WI38 (cell line): ENCODE measurements around the gene MS4A3.
"Not testable (repeated sequence)": the region's sequence is repeated elsewhere in the genome, so short reads cannot be mapped to it uniquely, and the experiment has no call there.

Experiments used
- H3K4me3 ChIP-seq: 2 replicates; pipeline ENCODE4 v1.5.1; 2011; ENCODE audit warnings: low read depth, mild to moderate bottlenecking, control low read depth, low read length
- TF ChIP-seq, protein P1 (sequence below): IDR thresholded peaks from 2 replicates; pipeline ENCODE4 v1.5.1; 2012; ENCODE audit warnings: low read depth, mild to moderate bottlenecking, control low read depth, low read length

Gene MS4A3

GRCh38 chr11:60059521-60060240, 3.2 kb downstream of the MS4A3 start:
- TF ChIP-seq, protein P1, sequence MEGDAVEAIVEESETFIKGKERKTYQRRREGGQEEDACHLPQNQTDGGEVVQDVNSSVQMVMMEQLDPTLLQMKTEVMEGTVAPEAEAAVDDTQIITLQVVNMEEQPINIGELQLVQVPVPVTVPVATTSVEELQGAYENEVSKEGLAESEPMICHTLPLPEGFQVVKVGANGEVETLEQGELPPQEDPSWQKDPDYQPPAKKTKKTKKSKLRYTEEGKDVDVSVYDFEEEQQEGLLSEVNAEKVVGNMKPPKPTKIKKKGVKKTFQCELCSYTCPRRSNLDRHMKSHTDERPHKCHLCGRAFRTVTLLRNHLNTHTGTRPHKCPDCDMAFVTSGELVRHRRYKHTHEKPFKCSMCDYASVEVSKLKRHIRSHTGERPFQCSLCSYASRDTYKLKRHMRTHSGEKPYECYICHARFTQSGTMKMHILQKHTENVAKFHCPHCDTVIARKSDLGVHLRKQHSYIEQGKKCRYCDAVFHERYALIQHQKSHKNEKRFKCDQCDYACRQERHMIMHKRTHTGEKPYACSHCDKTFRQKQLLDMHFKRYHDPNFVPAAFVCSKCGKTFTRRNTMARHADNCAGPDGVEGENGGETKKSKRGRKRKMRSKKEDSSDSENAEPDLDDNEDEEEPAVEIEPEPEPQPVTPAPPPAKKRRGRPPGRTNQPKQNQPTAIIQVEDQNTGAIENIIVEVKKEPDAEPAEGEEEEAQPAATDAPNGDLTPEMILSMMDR = no peak
- no peak overlapping the region for H3K4me3 ChIP-seq

DNA sequence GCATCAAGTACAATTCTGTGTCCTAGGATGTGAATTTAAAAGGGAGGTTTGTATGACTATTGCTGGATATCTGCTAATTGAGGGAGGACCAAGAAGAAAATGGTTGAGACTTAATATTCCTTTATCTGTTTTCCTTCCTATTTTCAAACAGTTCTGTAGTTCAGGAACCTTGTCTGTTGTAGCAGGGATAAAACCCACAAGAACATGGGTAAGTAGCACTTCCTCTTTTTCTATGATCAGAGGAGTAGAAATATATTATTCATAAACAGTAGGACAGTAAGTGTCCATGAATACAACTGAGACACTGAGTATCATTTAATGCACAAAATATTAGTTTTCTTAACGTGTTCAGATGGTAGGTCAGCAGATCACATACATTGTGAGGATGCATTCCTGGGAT, 7.6 kb downstream of the MS4A3 start:
- H3K4me3 ChIP-seq = no peak overlapping the region
- TF ChIP-seq, protein P1 = no peak

GRCh38 chr11:60065801-60066200, 9.3 kb downstream of the MS4A3 start:
- TF ChIP-seq, protein P1 = no peak
- H3K4me3 ChIP-seq = no peak overlapping the region

DNA sequence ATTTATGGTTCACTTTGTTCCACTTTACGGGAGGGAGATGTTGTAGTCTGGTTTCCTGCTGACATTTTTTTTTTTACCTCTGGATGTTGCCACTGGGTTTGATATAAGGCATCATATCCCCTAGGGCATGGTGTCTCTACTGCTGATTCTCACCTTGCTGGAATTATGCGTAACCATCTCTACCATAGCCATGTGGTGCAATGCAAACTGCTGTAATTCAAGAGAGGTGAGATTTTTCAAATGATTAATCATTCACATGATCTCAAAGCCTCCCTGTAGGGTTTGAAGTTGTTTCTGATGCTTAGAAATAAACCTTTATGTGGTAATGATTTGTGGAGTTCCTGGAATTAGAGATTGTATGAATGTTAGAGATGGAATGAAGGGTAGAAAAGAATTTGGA, 13.0 kb downstream of the MS4A3 start:
- H3K4me3 ChIP-seq = no peak overlapping the region
- TF ChIP-seq, protein P1 = no peak

GRCh38 chr11:60071644-60072043, 15.2 kb downstream of the MS4A3 start:
- not testable (repeated sequence) for H3K4me3 ChIP-seq

DNA sequence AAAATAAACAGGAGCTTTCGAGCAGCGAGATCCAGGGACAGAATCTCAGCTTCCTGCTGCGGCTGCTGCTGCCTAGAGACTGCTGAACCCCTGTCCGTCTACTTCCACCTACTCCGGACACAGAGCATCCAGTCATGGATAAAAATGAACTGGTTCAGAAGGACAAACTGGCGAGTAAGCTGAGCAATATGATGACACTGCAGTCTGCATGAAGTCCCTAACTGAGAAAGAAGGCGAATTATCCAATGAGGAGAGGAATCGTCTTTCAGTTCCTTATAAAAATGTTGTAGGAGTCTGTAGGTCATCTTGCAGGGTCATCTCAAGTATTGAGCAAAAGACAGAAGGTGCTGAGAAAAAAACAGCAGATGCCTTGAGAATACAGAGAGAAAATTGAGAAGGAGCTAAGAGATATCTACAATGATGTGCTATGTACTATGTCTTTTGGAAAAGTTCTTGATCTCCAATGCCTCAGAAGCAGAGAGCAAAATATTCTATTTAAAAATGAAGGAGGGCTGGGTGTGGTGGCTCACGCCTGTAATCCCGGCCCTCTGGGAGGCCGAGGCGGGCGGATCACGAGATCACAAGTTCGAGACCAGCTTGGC, 20.9 kb downstream of the MS4A3 start:
- TF ChIP-seq, protein P1 = no peak

GRCh38 chr11:60077981-60078380, 21.5 kb downstream of the MS4A3 start:
- TF ChIP-seq, protein P1 = no peak
- H3K4me3 ChIP-seq = no peak overlapping the region

More for the DNA sequence above, 20.9 kb downstream of the MS4A3 start:
- H3K4me3 ChIP-seq = no peak overlapping the region

DNA sequence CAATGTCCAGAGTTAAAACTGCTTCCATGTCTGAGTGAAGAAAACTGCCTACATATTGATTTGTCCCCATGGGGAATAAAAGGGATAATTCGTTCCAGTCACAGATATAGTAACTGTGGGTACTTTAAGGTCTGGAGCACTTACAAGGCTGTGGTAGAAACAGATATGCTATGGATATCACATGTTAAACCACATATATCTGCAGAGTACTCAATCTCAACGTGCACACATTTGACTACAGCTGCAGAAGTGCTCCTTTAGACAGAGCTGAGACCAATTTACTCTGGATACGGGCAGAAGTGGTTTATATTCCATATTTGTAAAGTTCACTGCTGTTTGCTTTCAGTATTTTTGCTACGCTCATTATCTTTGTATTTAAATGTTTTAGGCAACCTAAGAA, 22.3 kb downstream of the MS4A3 start:
- H3K4me3 ChIP-seq = no peak overlapping the region
- TF ChIP-seq, protein P1 = no peak
